CD4-positive, alpha-beta T cell (primary cell): ENCODE measurements around the gene GAR1. TPM values are rescaled to one million over a fixed set of nuclear protein-coding genes. Genes with fewer than 3 reads are reported as not detected.

Experiments used
- ATAC-seq: fragments of 200-7000 bp; cut with Tn5 transposase; one replicate; pipeline ENCODE4 v1.10.0; 2022; ENCODE audit warnings: mild to moderate bottlenecking; ENCODE audit not compliant: poor library complexity
- CTCF ChIA-PET: fragments of 350-600 bp; sonication (Branson Sonifier 250); formaldehyde crosslinking; loops from one replicate; lab custom pipeline; 2021; ENCODE audit warnings: antibody characterized with exemption, inconsistent platforms; lab: Charles Lee
- POLR2A ChIA-PET: fragments of 350-600 bp; sonication (Branson Sonifier 250); formaldehyde crosslinking; loops from one replicate; lab custom pipeline; 2021; ENCODE audit warnings: antibody characterized with exemption, inconsistent platforms; lab: Charles Lee
- DNase-seq, 14 experiments: peaks; one replicate each; pipeline ENCODE4 v3.0.0-alpha.2; 2013 to 2020; ENCODE audit warnings: mixed read lengths in 2 of 14
- H3K27ac ChIP-seq, 2 donors: one replicate each; pipeline versions ENCODE4 v1.5.1 to v1.7.0; 2013; ENCODE audit warnings: low read length in 2 of 2, low read depth in 1 of 2, mild to moderate bottlenecking in 1 of 2
- H3K27me3 ChIP-seq, 2 experiments: 1 replicate in 1 of 2; 2 replicates in 1 of 2; pipeline versions ENCODE4 v1.6.1 to v1.7.0; 2013; ENCODE audit warnings: low read length in 2 of 2, control low read depth in 1 of 2, mild to moderate bottlenecking in 1 of 2, moderate library complexity in 1 of 2; ENCODE audit not compliant: insufficient read depth in 2 of 2, control insufficient read depth in 1 of 2
- H3K36me3 ChIP-seq: one replicate; pipeline ENCODE4 v1.6.1; 2013; ENCODE audit warnings: low read length, control low read depth; ENCODE audit not compliant: insufficient read depth
- H3K4me1 ChIP-seq: one replicate; pipeline ENCODE4 v1.6.1; 2013; ENCODE audit warnings: low read length, control low read depth; ENCODE audit not compliant: insufficient read depth
- H3K4me3 ChIP-seq: one replicate; pipeline ENCODE4 v1.5.1; 2013; ENCODE audit warnings: mild to moderate bottlenecking, low read length, moderate library complexity
- H3K9me3 ChIP-seq, 2 experiments: 1 replicate in 1 of 2; 2 replicates in 1 of 2; pipeline versions ENCODE4 v1.6.1 to v1.7.0; 2013; ENCODE audit warnings: low read length in 2 of 2, mild to moderate bottlenecking in 2 of 2, control low read depth in 1 of 2, moderate library complexity in 1 of 2; ENCODE audit not compliant: control insufficient read depth in 1 of 2, insufficient read depth in 1 of 2
- H3K27ac Mint-ChIP-seq: one replicate; pipeline ENCODE4 v1.8.0; 2020; ENCODE audit warnings: mixed read lengths
- H3K27me3 Mint-ChIP-seq: one replicate; pipeline ENCODE4 v1.8.0; 2021; ENCODE audit warnings: mixed read lengths
- H3K36me3 Mint-ChIP-seq: one replicate; pipeline ENCODE4 v1.8.0; 2021; ENCODE audit warnings: low read depth, mixed read lengths
- H3K4me1 Mint-ChIP-seq: one replicate; pipeline ENCODE4 v1.8.0; 2021; ENCODE audit warnings: low read depth, mixed read lengths
- H3K4me3 Mint-ChIP-seq: one replicate; pipeline ENCODE4 v1.8.0; 2020; ENCODE audit warnings: mild to moderate bottlenecking, mixed read lengths
- H3K9me3 Mint-ChIP-seq: one replicate; pipeline ENCODE4 v1.8.0; 2020; ENCODE audit warnings: mixed read lengths
- CTCF ChIP-seq: fragments of 200-600 bp; IDR thresholded peaks from one replicate; pipeline ENCODE4 v1.8.0; 2022; ENCODE audit warnings: antibody characterized with exemption, mild to moderate bottlenecking
- intact Hi-C, 2 experiments: fragments of 100-400 bp; cut with DNase I in 1 of 2; cut with micrococcal nuclease in 1 of 2; formaldehyde crosslinking; loops; one replicate each; pipeline versions ENCODE4 v1.15.1 to v1.9.0; 2023 to 2025; cut with DNase I, micrococcal nuclease
- total RNA-seq, 174 experiments: library from RNA in 2 of 174; stranded (reverse) in 2 of 174; gene quantifications; one replicate each; pipeline ENCODE4 v1.2.3 and lab custom pipeline; 2021 to 2026

Gene GAR1
- total RNA-seq, 2 experiments from 2014 or later, result 8.4 to 9.6 TPM

- Histone ChIP-seq H3K9me3 (peaks cover 3 to 8% of the 10 kb centered on the region in 2 experiments), H3K4me1 (no peaks in the 10 kb centered on the region), H3K4me3 (no peak overlapping the region), H3K36me3 (no peaks in the 10 kb centered on the region), H3K27me3 (no peaks in the 10 kb centered on the region), H3K27ac (no peak overlapping the region)
- Mint-ChIP-seq H3K27ac (no peak overlapping the region), H3K27me3 (no peaks in the 10 kb centered on the region), H3K4me3 (no peak overlapping the region), H3K36me3 (peaks cover 27% of the 10 kb centered on the region), H3K4me1 (no peaks in the 10 kb centered on the region), H3K9me3 (peaks cover 11% of the 10 kb centered on the region)
- ChIA-PET CTCF (interaction anchor here (0.7 kb wide), 1 partner anchor 853 kb away, joined by 3 read pairs; no protein-coding TSS in a partner anchor), POLR2A (no interaction called here)
- ATAC-seq (no peak), DNase-seq (no peak)
- TF ChIP-seq CTCF, result no peak
- intact Hi-C loops, result no loop called here
These were observed 46.5 kb downstream of the GAR1 start for GRCh38 chr4:109861916-109862511.

GRCh38 chr4:109864134-109864533, 48.6 kb downstream of the GAR1 start:
- Mint-ChIP-seq H3K4me1 (no peaks in the 10 kb centered on the region), H3K9me3 (peaks cover 5% of the 10 kb centered on the region), H3K27ac (no peak overlapping the region), H3K4me3 (no peak overlapping the region), H3K36me3 (peaks cover 12% of the 10 kb centered on the region), H3K27me3 (no peaks in the 10 kb centered on the region)
- H3K9me3 ChIP-seq, result peaks cover 3 to 8% of the 10 kb centered on the region in 2 experiments
- no peaks in the 10 kb centered on the region for H3K36me3 ChIP-seq
- no peaks in the 10 kb centered on the region for H3K27me3 ChIP-seq
- ChIA-PET CTCF (no interaction called here), POLR2A (no interaction called here)
- H3K4me1 ChIP-seq, result no peaks in the 10 kb centered on the region
- intact Hi-C loops, result no loop called here
- no peak overlapping the region for H3K27ac ChIP-seq
- DNase-seq, result no peak
- no peak overlapping the region for H3K4me3 ChIP-seq
- ATAC-seq, result no peak
- TF ChIP-seq CTCF, result no peak

- no peak overlapping the region for H3K27ac ChIP-seq
- CTCF ChIA-PET, result no interaction called here
- Mint-ChIP-seq H3K27ac (no peak overlapping the region), H3K36me3 (peaks cover 9% of the 10 kb centered on the region), H3K4me1 (no peaks in the 10 kb centered on the region), H3K9me3 (no peaks in the 10 kb centered on the region), H3K4me3 (no peak overlapping the region), H3K27me3 (no peaks in the 10 kb centered on the region)
- no peak overlapping the region for H3K4me3 ChIP-seq
- no peak for TF ChIP-seq CTCF
- H3K9me3 ChIP-seq, result no peaks in the 10 kb centered on the region
- H3K4me1 ChIP-seq, result no peaks in the 10 kb centered on the region
- no peak for DNase-seq
- no peak for ATAC-seq
- intact Hi-C loops, result no loop called here
- no peaks in the 10 kb centered on the region for H3K36me3 ChIP-seq
- POLR2A ChIA-PET, result no interaction called here
- H3K27me3 ChIP-seq, result no peaks in the 10 kb centered on the region
These were observed 54.5 kb downstream of the GAR1 start for GRCh38 chr4:109870061-109870460.
